GM19193 (cell line): ENCODE results near the gene RRN3.

Source experiments
- POLR2A ChIP-seq: IDR thresholded peaks from 4 replicates; pipeline ENCODE4 v1.6.1; 2011; ENCODE audit not compliant: insufficient read depth, insufficient read length; ENCODE audit errors: extremely low read depth

The RRN3 gene

GRCh38 chr16:15046692-15047376 lies 47.2 kb downstream of the RRN3 start:
- no peak for TF ChIP-seq POLR2A

DNA sequence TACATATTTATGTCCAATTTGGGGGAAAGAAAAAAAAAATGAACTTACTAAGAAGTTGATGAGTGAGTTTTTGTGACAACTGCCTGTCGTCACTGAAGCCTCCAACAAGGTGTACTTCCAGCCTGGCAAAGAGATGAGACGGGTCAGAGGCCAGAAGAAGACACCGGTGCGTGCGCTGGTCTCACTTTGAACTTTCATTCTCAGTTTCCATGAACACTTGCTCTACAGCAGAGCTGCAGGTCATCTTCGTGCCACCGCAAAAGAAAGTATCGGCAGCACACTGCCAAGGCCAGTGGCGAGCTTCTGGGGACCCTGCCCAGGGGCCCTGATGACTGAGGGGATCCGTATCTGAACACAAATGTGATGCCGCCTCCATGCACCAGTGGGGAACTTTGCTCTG lies 49.8 kb downstream of the RRN3 start:
- no peak for TF ChIP-seq POLR2A

GRCh38 chr16:15043344-15043743 lies 50.7 kb downstream of the RRN3 start:
- TF ChIP-seq POLR2A, result no peak

GRCh38 chr16:15041271-15042004 lies 52.6 kb downstream of the RRN3 start:
- no peak for TF ChIP-seq POLR2A

DNA sequence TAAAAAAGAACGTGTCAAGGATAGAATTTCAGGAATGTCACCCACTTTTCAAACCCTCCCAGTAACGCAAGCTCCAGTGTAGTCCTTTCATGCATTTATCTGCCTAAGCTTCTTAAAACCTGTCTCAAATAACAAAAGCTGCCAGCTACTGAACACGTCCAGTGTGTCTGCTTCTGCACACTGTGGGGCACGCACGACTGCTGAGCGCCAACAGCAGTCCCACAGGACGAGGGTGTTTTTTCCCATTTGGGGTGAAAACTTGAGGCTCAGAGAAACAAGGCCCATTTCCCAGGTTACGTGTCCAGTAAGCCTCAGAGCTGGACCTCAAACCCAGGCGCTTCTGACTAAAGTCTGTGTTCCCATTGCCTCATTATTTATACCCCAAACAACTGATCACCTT lies 55.4 kb downstream of the RRN3 start:
- no peak for TF ChIP-seq POLR2A

GRCh38 chr16:15037745-15038144 lies 56.3 kb downstream of the RRN3 start:
- no peak for TF ChIP-seq POLR2A

DNA sequence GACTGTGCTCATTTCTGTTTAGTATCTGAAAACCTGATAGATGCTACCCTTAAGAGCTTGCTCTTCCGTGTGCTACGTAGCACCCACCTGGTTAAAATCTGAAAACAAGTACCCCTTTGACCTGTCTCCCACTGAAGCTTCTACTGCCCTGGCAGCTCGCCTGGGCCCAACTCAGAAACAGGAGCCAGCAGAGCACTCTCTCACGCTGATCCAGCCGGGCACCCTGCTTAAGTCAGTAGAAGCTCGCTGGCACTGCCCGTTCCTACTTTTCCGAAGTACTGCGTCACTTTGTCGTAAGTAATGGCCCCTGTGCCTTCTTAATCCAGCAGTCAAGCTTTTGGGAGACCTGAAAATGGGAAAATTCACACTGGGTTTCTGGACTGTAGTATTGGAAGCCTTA lies 57.1 kb downstream of the RRN3 start:
- TF ChIP-seq POLR2A, result no peak

DNA sequence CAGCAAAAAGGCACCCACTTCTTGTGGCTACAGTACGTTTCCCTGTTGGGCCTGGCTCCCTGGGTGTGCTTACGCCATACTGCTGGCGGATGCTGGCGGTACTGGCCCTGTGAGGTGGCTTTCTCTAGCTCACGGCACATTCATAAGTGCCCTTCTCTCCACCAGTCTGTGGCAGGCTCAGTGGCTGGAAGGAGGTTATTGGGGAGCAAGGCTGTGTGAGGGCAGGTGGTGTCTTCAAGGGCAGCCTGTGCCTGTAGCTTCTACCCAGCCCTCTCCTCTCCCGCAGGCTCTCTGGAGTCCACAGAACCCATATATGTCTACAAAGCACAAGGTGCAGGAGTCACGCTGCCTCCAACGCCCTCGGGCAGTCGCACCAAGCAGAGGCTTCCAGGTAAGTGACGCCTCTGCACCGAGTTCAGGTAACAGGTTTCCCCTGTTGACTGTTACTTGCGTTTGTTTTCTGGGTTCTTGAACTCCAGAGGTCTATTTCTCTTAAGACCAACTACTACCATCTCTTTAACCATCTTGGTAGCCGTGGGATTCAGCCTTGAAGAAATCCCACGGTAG lies 58.8 kb downstream of the RRN3 start:
- TF ChIP-seq POLR2A, result no peak

GRCh38 chr16:15034266-15035162 lies 59.6 kb downstream of the RRN3 start:
- TF ChIP-seq POLR2A, result no peak

GRCh38 chr16:15033309-15033707 lies 60.8 kb downstream of the RRN3 start:
- no peak for TF ChIP-seq POLR2A

GRCh38 chr16:15032547-15033308 lies 61.3 kb downstream of the RRN3 start:
- no peak for TF ChIP-seq POLR2A

- no peak for TF ChIP-seq POLR2A
These were observed 62.5 kb downstream of the RRN3 start for GRCh38 chr16:15031586-15031985.

DNA sequence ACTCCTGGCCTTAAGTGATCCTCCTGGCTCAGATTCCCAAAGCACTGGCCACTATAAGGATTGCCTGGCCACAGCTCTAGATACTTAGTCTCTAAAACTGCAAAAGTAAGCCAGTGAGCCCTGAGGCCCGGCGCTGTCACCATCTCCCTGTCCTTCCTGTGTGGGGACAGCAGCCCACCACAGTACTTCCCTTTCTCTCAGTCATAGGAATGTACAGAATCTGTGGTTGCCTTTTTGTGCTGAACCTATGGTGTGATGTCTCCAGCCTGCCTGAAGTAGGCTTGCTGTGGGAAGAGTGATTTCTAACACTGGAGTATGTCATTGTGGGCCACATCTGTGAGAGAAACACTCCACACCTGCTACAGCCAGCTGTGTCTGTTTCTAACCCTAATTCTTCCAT lies 62.9 kb downstream of the RRN3 start:
- no peak for TF ChIP-seq POLR2A
